Measurements from ENCODE around the gene TGFBR2.

DNA sequence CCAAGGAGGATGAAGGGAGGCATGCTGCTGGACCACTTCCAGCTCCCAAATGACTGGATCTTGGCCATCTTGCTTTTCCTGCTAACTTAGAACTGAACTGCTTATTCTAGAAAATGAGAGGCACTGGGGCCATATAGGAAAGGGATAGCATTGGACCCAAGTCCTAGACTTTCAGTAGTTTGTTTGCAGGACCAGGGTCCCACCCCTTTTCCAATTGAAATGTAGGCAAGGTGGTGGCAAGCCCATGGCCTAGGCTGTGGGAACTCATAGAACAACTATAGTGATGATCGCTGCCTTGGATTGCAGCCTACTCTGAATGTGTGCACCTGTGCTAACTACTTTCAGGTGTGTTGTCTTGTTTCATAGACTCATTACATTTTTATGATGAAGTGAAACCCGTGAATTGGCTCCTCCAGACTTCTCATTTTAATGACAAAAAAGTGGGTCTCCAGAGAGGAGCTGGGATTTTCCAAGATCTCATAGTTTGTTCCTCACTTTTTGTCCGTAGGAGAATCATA is 50.3 kb downstream of the TGFBR2 start:
- TF ChIP-seq, protein P1, sequence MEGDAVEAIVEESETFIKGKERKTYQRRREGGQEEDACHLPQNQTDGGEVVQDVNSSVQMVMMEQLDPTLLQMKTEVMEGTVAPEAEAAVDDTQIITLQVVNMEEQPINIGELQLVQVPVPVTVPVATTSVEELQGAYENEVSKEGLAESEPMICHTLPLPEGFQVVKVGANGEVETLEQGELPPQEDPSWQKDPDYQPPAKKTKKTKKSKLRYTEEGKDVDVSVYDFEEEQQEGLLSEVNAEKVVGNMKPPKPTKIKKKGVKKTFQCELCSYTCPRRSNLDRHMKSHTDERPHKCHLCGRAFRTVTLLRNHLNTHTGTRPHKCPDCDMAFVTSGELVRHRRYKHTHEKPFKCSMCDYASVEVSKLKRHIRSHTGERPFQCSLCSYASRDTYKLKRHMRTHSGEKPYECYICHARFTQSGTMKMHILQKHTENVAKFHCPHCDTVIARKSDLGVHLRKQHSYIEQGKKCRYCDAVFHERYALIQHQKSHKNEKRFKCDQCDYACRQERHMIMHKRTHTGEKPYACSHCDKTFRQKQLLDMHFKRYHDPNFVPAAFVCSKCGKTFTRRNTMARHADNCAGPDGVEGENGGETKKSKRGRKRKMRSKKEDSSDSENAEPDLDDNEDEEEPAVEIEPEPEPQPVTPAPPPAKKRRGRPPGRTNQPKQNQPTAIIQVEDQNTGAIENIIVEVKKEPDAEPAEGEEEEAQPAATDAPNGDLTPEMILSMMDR (IDR thresholded peaks at IDR 0.05), result no peak
- TF ChIP-seq POLR2A (IDR thresholded peaks at IDR 0.05), result no peak
